LNCAP (cell line): ENCODE results near the gene OPN1LW.
"Not testable (repeated sequence)": the region's sequence is repeated elsewhere in the genome, so short reads cannot be mapped to it uniquely, and the experiment has no call there.

Experiments
- CTCF ChIP-seq: fragments of 450-650 bp; IDR thresholded peaks from 2 replicates; pipeline ENCODE4 v1.5.1; 2017; ENCODE audit warnings: mild to moderate bottlenecking

The OPN1LW gene

GRCh38 chrX:154144010-154144409 is at the start of gene OPN1LW:
Gene OPN1LW (plus strand): TSS chrX:154144243. CDS start chrX:154144284, 41 bp downstream.
- TF ChIP-seq CTCF, result not testable (repeated sequence)

- no peak for TF ChIP-seq CTCF
These were observed 49.2 kb upstream of the OPN1LW start for GRCh38 chrX:154094833-154095232.

GRCh38 chrX:154096140-154097002 is 47.7 kb upstream of the OPN1LW start:
- TF ChIP-seq CTCF, result no peak

GRCh38 chrX:154097003-154097588 is 46.9 kb upstream of the OPN1LW start:
- no peak for TF ChIP-seq CTCF

GRCh38 chrX:154097589-154098541 is 46.2 kb upstream of the OPN1LW start, which contains the start of gene MECP2:
Gene MECP2 (minus strand): TSS chrX:154097717.
- no peak for TF ChIP-seq CTCF

GRCh38 chrX:154098551-154098950 is 45.5 kb upstream of the OPN1LW start:
- no peak for TF ChIP-seq CTCF

- no peak for TF ChIP-seq CTCF
These were observed 30.3 kb upstream of the OPN1LW start for GRCh38 chrX:154113729-154114128.
